HepG2 (cell line): ENCODE results near the gene GPC6. TPM values are rescaled to one million over a fixed set of nuclear protein-coding genes. Genes with fewer than 3 reads are reported as not detected.

ENCODE experiments used
- BORCS8-MEF2B ChIP-seq: sonication (generic); formaldehyde crosslinking; IDR thresholded peaks from 2 replicates; pipeline ENCODE4 v1.8.0; 2022; ENCODE audit warnings: mild to moderate bottlenecking, missing genetic modification reagents
- CENPT ChIP-seq: sonication (generic); formaldehyde crosslinking; IDR thresholded peaks from 2 replicates; pipeline ENCODE4 v1.8.0; 2022; ENCODE audit warnings: low read depth, mild to moderate bottlenecking, moderate library complexity, missing genetic modification reagents
- CHD2 ChIP-seq: IDR thresholded peaks from 2 replicates; pipeline ENCODE4 v1.6.1; 2011; ENCODE audit warnings: low read depth, low read length, improper control_type of control experiment
- E2F5 ChIP-seq: sonication (generic); formaldehyde crosslinking; conservative IDR thresholded peaks from 2 replicates; pipeline ENCODE4 v1.4.0; 2020; ENCODE audit warnings: missing genetic modification reagents
- GATAD2A ChIP-seq: IDR thresholded peaks from 2 replicates; pipeline ENCODE4 v1.6.1; 2016
- MLX ChIP-seq: IDR thresholded peaks from 2 replicates; pipeline ENCODE4 v1.6.1; 2016
- POLR2AphosphoS5 ChIP-seq: IDR thresholded peaks from 2 replicates; pipeline ENCODE4 v1.6.1; 2012; ENCODE audit warnings: low read depth, low read length
- RAD51 ChIP-seq: fragments of 450-650 bp; IDR thresholded peaks from 2 replicates; pipeline ENCODE4 v1.6.1; 2016; ENCODE audit warnings: borderline replicate concordance
- SOX6 ChIP-seq, 2 experiments: fragments of 450-650 bp in 1 of 2; sonication (generic) in 1 of 2; formaldehyde crosslinking in 1 of 2; IDR thresholded peaks; 2 replicates each; pipeline versions ENCODE4 v1.4.0 to v1.6.1; 2017 to 2020; ENCODE audit warnings: antibody characterized with exemption in 1 of 2, mild to moderate bottlenecking in 1 of 2, missing genetic modification reagents in 1 of 2
- SRSF1 ChIP-seq: fragments of 200-400 bp; formaldehyde crosslinking; optimal IDR thresholded peaks from 2 replicates; pipeline ENCODE3; 2017; ENCODE audit warnings: mild to moderate bottlenecking, low read depth, low read length, moderate library complexity
- SYNCRIP ChIP-seq: fragments of 200-400 bp; formaldehyde crosslinking; IDR thresholded peaks from 2 replicates; pipeline ENCODE4 v1.6.1; 2018; ENCODE audit warnings: mild to moderate bottlenecking, low read depth, low read length; ENCODE audit not compliant: insufficient read depth
- TCF7 ChIP-seq: sonication (generic); IDR thresholded peaks from 2 replicates; pipeline ENCODE4 v1.6.1; 2016; ENCODE audit warnings: antibody characterized with exemption, low read depth
- ZFP36L2 ChIP-seq: sonication (generic); formaldehyde crosslinking; IDR thresholded peaks from 2 replicates; pipeline ENCODE4 v1.4.0; 2020; ENCODE audit warnings: missing genetic modification reagents
- ZFP62 ChIP-seq: sonication (generic); formaldehyde crosslinking; IDR thresholded peaks from 2 replicates; pipeline ENCODE4 v1.4.0; 2020; ENCODE audit warnings: missing genetic modification reagents
- ZHX2 ChIP-seq, 2 experiments: sonication (generic) in 1 of 2; formaldehyde crosslinking in 1 of 2; IDR thresholded peaks; 2 replicates each; pipeline versions ENCODE4 v1.6.1 to v1.9.0; 2014 to 2022; ENCODE audit warnings: antibody characterized with exemption in 1 of 2, borderline replicate concordance in 1 of 2, inconsistent platforms in 1 of 2, low read depth in 1 of 2, missing genetic modification reagents in 1 of 2
- ZKSCAN8 ChIP-seq: IDR thresholded peaks from 2 replicates; pipeline ENCODE4 v1.6.1; 2016; ENCODE audit warnings: borderline replicate concordance, missing genetic modification reagents, missing compliant biosample characterization
- ZNF101 ChIP-seq: sonication (generic); formaldehyde crosslinking; IDR thresholded peaks from 2 replicates; pipeline ENCODE4 v1.4.0; 2020; ENCODE audit warnings: mild to moderate bottlenecking, low read depth, missing genetic modification reagents, borderline replicate concordance
- ZNF484 ChIP-seq: sonication (generic); formaldehyde crosslinking; IDR thresholded peaks from 2 replicates; pipeline ENCODE4 v1.5.1; 2020; ENCODE audit warnings: mild to moderate bottlenecking, low read depth, missing genetic modification reagents, borderline replicate concordance
- ZNF577 ChIP-seq: sonication (generic); formaldehyde crosslinking; IDR thresholded peaks from 2 replicates; pipeline ENCODE4 v1.4.0; 2020; ENCODE audit warnings: mild to moderate bottlenecking, low read depth, missing genetic modification reagents, borderline replicate concordance
- ZNF598 ChIP-seq: sonication (generic); formaldehyde crosslinking; IDR thresholded peaks from 2 replicates; pipeline ENCODE4 v1.5.1; 2020; ENCODE audit warnings: mild to moderate bottlenecking, missing genetic modification reagents, borderline replicate concordance
- ZNF724P ChIP-seq: sonication (generic); formaldehyde crosslinking; IDR thresholded peaks from 2 replicates; pipeline ENCODE4 v1.8.0; 2022; ENCODE audit warnings: missing genetic modification reagents, borderline replicate concordance
- ZNF790 ChIP-seq: sonication (generic); formaldehyde crosslinking; IDR thresholded peaks from 2 replicates; pipeline ENCODE4 v1.8.0; 2022; ENCODE audit warnings: missing genetic modification reagents, mild to moderate bottlenecking, borderline replicate concordance
- ZSCAN31 ChIP-seq: sonication (generic); formaldehyde crosslinking; IDR thresholded peaks from 2 replicates; pipeline ENCODE4 v1.5.0; 2020; ENCODE audit warnings: low read depth, mild to moderate bottlenecking, missing genetic modification reagents
- polyA plus RNA-seq, 8 experiments: library from polyadenylated mRNA; depleted of rRNA in 3 of 8; stranded (reverse) in 7 of 8; unstranded in 1 of 8; fragments of >200 nt; fragmentation: Illumina TruSeq in 4 of 8; extraction: Trizol in 4 of 8; gene quantifications; 2 replicates each; pipeline versions ENCODE4 v1.2.1 to v1.2.3, GENCODE V29; 2011 to 2016; ENCODE audit warnings: low read depth in 4 of 8, missing spikeins in 1 of 8, mixed read lengths in 1 of 8; ENCODE audit not compliant: insufficient read depth in 1 of 8
- total RNA-seq, 5 experiments: library from RNA; depleted of rRNA; stranded (reverse); fragments of >200 nt; fragmentation: Illumina TruSeq; extraction: Trizol; gene quantifications; 2 replicates each; pipeline ENCODE4 v1.2.3, GENCODE V29; 2016; ENCODE audit warnings: low read depth in 1 of 5

The GPC6 gene
- total and polyA plus RNA-seq, 2 of the 13 experiments (the other 11 are each of a cell fraction or from before 2014, with no cell fraction given): 24.5 to 33.9 TPM

GRCh38 chr13:94329754-94330551 lies 1103.3 kb downstream of the GPC6 start (continued):
- TF ChIP-seq ZKSCAN8 (CRISPR knock-in tag): no peak
- no peak for TF ChIP-seq SOX6 (IDR thresholded peaks at IDR 0.05)
- no peak for TF ChIP-seq SOX6 (CRISPR knock-in tag; IDR thresholded peaks at IDR 0.05)
- TF ChIP-seq ZNF790 (CRISPR knock-in tag): no peak
- no peak for TF ChIP-seq RAD51
- no peak for TF ChIP-seq E2F5
- TF ChIP-seq TCF7: peak; percentile 28; the same call in 1 of the 2 replicates
- TF ChIP-seq GATAD2A (CRISPR knock-in tag): peak; percentile 31; the same call in 1 of the 2 replicates
- no peak for TF ChIP-seq MLX (CRISPR knock-in tag)
- no peak for TF ChIP-seq ZNF577 (CRISPR knock-in tag)
- TF ChIP-seq ZNF101: no peak
- no peak for TF ChIP-seq ZSCAN31 (CRISPR knock-in tag)
- no peak for TF ChIP-seq ZFP62 (CRISPR knock-in tag)
- TF ChIP-seq ZHX2 (IDR thresholded peaks at IDR 0.05; ENCODE audit: low read depth): peak; percentile 18; the same call in 1 of the 2 replicates
- no peak for TF ChIP-seq ZHX2 (CRISPR knock-in tag; IDR thresholded peaks at IDR 0.05; ENCODE audit: borderline replicate concordance)
- TF ChIP-seq POLR2AphosphoS5: no peak
- TF ChIP-seq SRSF1: no peak
- no peak for TF ChIP-seq BORCS8-MEF2B (CRISPR knock-in tag)
- no peak for TF ChIP-seq ZNF724P (CRISPR knock-in tag)
- no peak for TF ChIP-seq CENPT
- TF ChIP-seq ZNF484 (CRISPR knock-in tag): no peak
- no peak for TF ChIP-seq CHD2
- no peak for TF ChIP-seq ZFP36L2 (CRISPR knock-in tag)
- no peak for TF ChIP-seq SYNCRIP
- TF ChIP-seq ZNF598 (CRISPR knock-in tag): no peak
